IMR-90 (cell line): Measurements from ENCODE around the gene PRDM5.

Experiments
- FOS ChIP-seq: fragments of 150-350 bp; IDR thresholded peaks from 2 replicates; pipeline ENCODE4 v1.6.1; 2016; ENCODE audit warnings: low read depth, low read length
- RCOR1 ChIP-seq: IDR thresholded peaks from 2 replicates; pipeline ENCODE4 v1.6.1; 2012; ENCODE audit warnings: mild to moderate bottlenecking, low read length, improper control_type of control experiment; ENCODE audit not compliant: insufficient replicate concordance

DNA sequence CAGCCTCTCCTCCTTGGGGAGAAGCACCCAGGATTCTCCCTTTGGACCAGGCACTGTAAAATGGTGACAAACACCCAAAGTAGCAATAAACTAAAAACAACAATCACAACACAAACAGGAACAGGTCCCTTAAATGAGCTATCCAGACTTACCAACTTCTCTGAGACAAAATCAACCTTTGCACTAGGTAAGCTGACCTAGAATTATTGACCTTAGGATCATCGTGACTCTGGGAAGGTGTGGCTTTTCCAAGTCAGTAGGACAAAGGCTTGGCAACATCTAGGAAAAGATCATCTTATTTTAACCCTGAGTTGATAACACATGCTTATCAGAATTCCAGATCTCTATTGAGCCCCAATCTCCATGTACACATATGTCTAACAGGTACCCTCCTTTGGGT lies 166.7 kb downstream of the PRDM5 start:
- TF ChIP-seq RCOR1 (no peak), FOS (no peak)
